K562 (cell line): ENCODE data around the gene DIS3L. TPM values are rescaled to one million over a fixed set of nuclear protein-coding genes. Genes with fewer than 3 reads are reported as not detected.

ENCODE experiments used
- CCAR2 ChIP-seq: fragments of 200-400 bp; formaldehyde crosslinking; IDR thresholded peaks from 2 replicates; pipeline ENCODE4 v1.6.1; 2017; ENCODE audit warnings: mild to moderate bottlenecking, low read depth, low read length
- GATA2 ChIP-seq: sonication (generic); formaldehyde crosslinking; IDR thresholded peaks from 2 replicates; pipeline ENCODE4 v1.4.0; 2020; ENCODE audit warnings: mild to moderate bottlenecking, missing genetic modification reagents
- KAT2B ChIP-seq: IDR thresholded peaks from one replicate; pipeline ENCODE4 v1.6.1; 2012; ENCODE audit warnings: low read depth, mild to moderate bottlenecking, control low read depth, inconsistent platforms, low read length, moderate library complexity
- MAX ChIP-seq: sonication (generic); formaldehyde crosslinking; IDR thresholded peaks from 2 replicates; pipeline ENCODE4 v1.9.0; 2022; ENCODE audit warnings: mild to moderate bottlenecking, missing genetic modification reagents
- MECOM ChIP-seq: fragments of 250-450 bp; sonication (Bioruptor Pico); IDR thresholded peaks from 2 replicates; pipeline ENCODE4 v1.8.0; 2022; ENCODE audit warnings: inconsistent platforms
- PHB2 ChIP-seq: fragments of 450-650 bp; IDR thresholded peaks from 2 replicates; pipeline ENCODE4 v1.6.1; 2017; ENCODE audit warnings: low read depth
- RUNX1 ChIP-seq: sonication (generic); IDR thresholded peaks from 2 replicates; pipeline ENCODE4 v1.6.1; 2016; ENCODE audit warnings: antibody characterized with exemption, low read depth
- TCF7L2 ChIP-seq: fragments of 150-350 bp; IDR thresholded peaks from 2 replicates; pipeline ENCODE4 v1.6.1; 2016; ENCODE audit warnings: low read depth, mild to moderate bottlenecking, low read length, moderate library complexity
- XRCC5 ChIP-seq: fragments of 200-400 bp; formaldehyde crosslinking; IDR thresholded peaks from 2 replicates; pipeline ENCODE4 v1.6.1; 2017; ENCODE audit warnings: low read depth, mild to moderate bottlenecking, low read length
- ZNF407 ChIP-seq: fragments of 450-650 bp; IDR thresholded peaks from 2 replicates; pipeline ENCODE4 v1.6.1; 2016; ENCODE audit warnings: low read depth
- ZNF644 ChIP-seq: fragments of 200-800 bp; sonication (Bioruptor generic); IDR thresholded peaks from 2 replicates; pipeline ENCODE4 v1.6.1; 2016; ENCODE audit warnings: low read depth, missing genetic modification characterization, missing compliant biosample characterization
- ZNF830 ChIP-seq: fragments of 250-450 bp; sonication (Bioruptor Pico); IDR thresholded peaks from 2 replicates; pipeline ENCODE4 v1.5.0; 2021; ENCODE audit warnings: mild to moderate bottlenecking
- polyA plus RNA-seq, 8 experiments: library from polyadenylated mRNA; depleted of rRNA in 4 of 8; stranded (reverse) in 5 of 8; unstranded in 3 of 8; fragments of >200 nt; fragmentation: Nextera tagmentation in 2 of 8; fragmentation: Illumina TruSeq in 1 of 8; extraction: Ambion mirVana in 2 of 8; extraction: Trizol in 1 of 8; gene quantifications; 2 replicates each; pipeline versions ENCODE4 v1.2.1 to v1.2.3, GENCODE V29; 2011 to 2014; ENCODE audit warnings: inconsistent platforms in 1 of 8, missing spikeins in 1 of 8
- total RNA-seq, 7 experiments: library from RNA; depleted of rRNA in 6 of 7; stranded (reverse); fragments of >200 nt in 6 of 7; fragmentation: Illumina TruSeq in 2 of 7; extraction: Trizol in 2 of 7; gene quantifications; 2 replicates each; pipeline versions ENCODE4 v1.2.1 to v1.2.3, GENCODE V29; 2011 to 2021; ENCODE audit warnings: low replicate concordance in 1 of 7
- TF ChIP-seq, protein P1 (sequence below), 2 experiments: fragments of 450-650 bp in 1 of 2; sonication (generic) in 1 of 2; formaldehyde crosslinking; conservative IDR thresholded peaks; 2 replicates each; pipeline versions ENCODE4 v1.4.0 to v1.8.1; 2020 to 2022; ENCODE audit warnings: mild to moderate bottlenecking in 1 of 2, missing genetic modification reagents in 1 of 2
- TF ChIP-seq, protein P2 (sequence below), 3 experiments: fragments of 200-800 bp in 1 of 3; fragments of 250-450 bp in 1 of 3; fragments of 450-650 bp in 1 of 3; sonication (Bioruptor Pico) in 1 of 3; sonication (Bioruptor generic) in 1 of 3; formaldehyde crosslinking in 1 of 3; IDR thresholded peaks; 2 replicates each; pipeline versions ENCODE4 v1.6.1 to v1.8.0; 2016 to 2022; ENCODE audit warnings: mild to moderate bottlenecking in 2 of 3, missing genetic modification characterization in 2 of 3, missing compliant biosample characterization in 1 of 3, moderate library complexity in 1 of 3

Gene DIS3L
- total and polyA plus RNA-seq, 9 of the 15 experiments (the other 6 are each of a cell fraction or from before 2014, with no cell fraction given), result 5.9 to 34.6 (median 16.9) TPM

DNA sequence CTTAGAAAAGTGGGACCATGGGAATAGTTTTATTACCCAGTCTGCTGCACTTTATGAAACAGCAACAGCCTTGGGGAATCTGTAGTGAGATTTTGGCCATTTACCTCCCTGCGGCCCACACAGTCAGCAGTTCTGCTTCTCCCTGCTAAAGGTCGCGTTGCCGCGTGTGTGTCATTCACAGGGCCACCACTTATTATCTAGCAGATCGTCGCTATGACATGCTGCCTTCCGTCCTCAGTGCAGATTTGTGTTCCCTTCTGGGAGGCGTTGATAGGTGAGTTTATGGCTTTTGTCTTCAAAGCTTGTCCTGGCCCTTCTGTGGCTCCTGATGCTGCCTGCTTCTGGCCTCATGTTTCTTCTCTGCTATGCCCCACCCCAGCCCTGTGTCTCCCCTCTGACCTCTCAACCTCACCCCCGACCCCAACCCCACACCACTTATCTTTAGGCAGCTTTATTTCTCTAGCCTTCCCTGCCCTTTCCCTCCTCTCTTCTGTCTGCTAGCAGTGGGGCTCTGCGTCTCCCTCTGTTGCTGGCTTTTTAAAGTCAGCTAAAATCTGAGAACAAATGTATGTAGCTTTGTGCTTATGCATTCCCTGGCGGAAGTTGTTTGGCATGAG is 30.1 kb downstream of the DIS3L start (continued):
- TF ChIP-seq ZNF407 (no peak), RUNX1 (no peak), ZNF830 (CRISPR knock-in tag) (no peak), MAX (CRISPR knock-in tag) (peak; percentile 76), GATA2 (peak; percentile 93), TCF7L2 (no peak), PHB2 (no peak), KAT2B (no peak), ZNF644 (no peak), XRCC5 (no peak), MECOM (CRISPR knock-in tag) (no peak), CCAR2 (no peak)
- TF ChIP-seq, protein P1, sequence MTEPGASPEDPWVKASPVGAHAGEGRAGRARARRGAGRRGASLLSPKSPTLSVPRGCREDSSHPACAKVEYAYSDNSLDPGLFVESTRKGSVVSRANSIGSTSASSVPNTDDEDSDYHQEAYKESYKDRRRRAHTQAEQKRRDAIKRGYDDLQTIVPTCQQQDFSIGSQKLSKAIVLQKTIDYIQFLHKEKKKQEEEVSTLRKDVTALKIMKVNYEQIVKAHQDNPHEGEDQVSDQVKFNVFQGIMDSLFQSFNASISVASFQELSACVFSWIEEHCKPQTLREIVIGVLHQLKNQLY (CRISPR knock-in tag; conservative IDR thresholded peaks at IDR 0.05), result no peak
- TF ChIP-seq, protein P2, sequence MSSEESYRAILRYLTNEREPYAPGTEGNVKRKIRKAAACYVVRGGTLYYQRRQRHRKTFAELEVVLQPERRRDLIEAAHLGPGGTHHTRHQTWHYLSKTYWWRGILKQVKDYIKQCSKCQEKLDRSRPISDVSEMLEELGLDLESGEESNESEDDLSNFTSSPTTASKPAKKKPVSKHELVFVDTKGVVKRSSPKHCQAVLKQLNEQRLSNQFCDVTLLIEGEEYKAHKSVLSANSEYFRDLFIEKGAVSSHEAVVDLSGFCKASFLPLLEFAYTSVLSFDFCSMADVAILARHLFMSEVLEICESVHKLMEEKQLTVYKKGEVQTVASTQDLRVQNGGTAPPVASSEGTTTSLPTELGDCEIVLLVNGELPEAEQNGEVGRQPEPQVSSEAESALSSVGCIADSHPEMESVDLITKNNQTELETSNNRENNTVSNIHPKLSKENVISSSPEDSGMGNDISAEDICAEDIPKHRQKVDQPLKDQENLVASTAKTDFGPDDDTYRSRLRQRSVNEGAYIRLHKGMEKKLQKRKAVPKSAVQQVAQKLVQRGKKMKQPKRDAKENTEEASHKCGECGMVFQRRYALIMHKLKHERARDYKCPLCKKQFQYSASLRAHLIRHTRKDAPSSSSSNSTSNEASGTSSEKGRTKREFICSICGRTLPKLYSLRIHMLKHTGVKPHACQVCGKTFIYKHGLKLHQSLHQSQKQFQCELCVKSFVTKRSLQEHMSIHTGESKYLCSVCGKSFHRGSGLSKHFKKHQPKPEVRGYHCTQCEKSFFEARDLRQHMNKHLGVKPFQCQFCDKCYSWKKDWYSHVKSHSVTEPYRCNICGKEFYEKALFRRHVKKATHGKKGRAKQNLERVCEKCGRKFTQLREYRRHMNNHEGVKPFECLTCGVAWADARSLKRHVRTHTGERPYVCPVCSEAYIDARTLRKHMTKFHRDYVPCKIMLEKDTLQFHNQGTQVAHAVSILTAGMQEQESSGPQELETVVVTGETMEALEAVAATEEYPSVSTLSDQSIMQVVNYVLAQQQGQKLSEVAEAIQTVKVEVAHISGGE (CRISPR knock-in tag; IDR thresholded peaks at IDR 0.05), result no peak
